ENCODE data around the gene RAB40C.

The RAB40C gene

DNA sequence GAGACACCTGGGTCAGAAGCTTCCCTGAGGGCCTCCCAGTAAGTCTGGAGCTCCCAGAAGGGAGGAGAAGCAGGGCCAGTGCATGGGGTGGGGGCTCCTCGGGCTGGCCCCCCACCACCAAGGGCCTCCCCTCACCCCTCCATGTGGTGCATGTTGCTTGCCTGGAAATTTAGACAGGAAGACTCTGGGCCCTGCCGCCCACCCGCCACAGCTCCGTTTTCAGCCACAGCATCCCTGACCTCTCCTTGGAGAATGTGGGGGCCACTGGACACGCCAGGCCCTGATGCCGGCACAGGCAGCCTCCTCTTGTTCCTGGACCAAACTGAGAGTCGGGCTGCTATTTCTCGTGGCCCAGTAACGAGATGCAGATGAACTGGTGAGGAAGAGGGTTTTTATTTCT lies 49.0 kb downstream of the RAB40C start:
- Mint-ChIP-seq H3K4me1 (ENCODE audit: low read depth) (peaks cover 10% of the 10 kb centered on the region), H3K36me3 (ENCODE audit: low read depth) (peaks cover 2% of the 10 kb centered on the region), H3K27ac (no peak overlapping the region), H3K9me3 (no peaks in the 10 kb centered on the region), H3K27me3 (ENCODE audit: low read depth) (no peaks in the 10 kb centered on the region), H3K4me3 (no peak overlapping the region)
- DNase-seq (ENCODE audit: low spot score) = no peak

DNA sequence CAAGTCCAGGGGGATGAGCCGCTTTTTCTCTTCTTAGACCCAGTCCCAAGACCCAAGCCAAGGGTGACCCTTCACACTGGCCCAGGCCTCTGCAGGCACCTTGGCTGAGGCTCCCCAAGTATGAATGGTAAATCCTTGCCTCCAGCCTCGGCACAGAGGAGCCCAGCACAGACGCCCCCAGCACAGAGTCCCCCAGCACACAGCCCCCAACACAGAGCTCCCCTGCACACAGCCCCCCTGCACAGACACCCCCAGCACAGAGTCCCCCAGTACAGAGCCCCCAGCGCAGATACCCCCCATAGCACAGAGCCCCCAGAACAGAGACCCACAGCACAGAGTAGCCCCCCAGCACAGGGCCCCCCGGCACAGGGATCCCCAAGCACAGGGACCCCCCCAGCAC lies 50.7 kb downstream of the RAB40C start:
- peaks cover 15% of the 10 kb centered on the region for H3K4me1 Mint-ChIP-seq (ENCODE audit: low read depth)
- DNase-seq (ENCODE audit: low spot score) = no peak
- H3K4me3 Mint-ChIP-seq = peak overlapping the region; percentile 69
- no peaks in the 10 kb centered on the region for H3K27me3 Mint-ChIP-seq (ENCODE audit: low read depth)
- peak overlapping the region; percentile 60 for H3K27ac Mint-ChIP-seq
- H3K9me3 Mint-ChIP-seq = no peaks in the 10 kb centered on the region
- H3K36me3 Mint-ChIP-seq (ENCODE audit: low read depth) = peaks cover 2% of the 10 kb centered on the region

GRCh38 chr16:641326-642188 lies 51.7 kb downstream of the RAB40C start, which contains the start of gene MCRIP2:
MCRIP2 (plus strand) TSS chr16:641828; CDS start chr16:641992, 164 bp downstream.
- Mint-ChIP-seq H3K27ac (peak within 1 kb of the TSS; percentile 60), H3K9me3 (no peaks in the 10 kb centered on the region), H3K4me3 (peak within 1 kb of the TSS; percentile 75), H3K36me3 (ENCODE audit: low read depth) (peaks cover 2% of the 10 kb centered on the region), H3K4me1 (ENCODE audit: low read depth) (peaks cover 12% of the 10 kb centered on the region), H3K27me3 (ENCODE audit: low read depth) (no peaks in the 10 kb centered on the region)
- DNase-seq (ENCODE audit: low spot score) = peak; percentile 89

DNA sequence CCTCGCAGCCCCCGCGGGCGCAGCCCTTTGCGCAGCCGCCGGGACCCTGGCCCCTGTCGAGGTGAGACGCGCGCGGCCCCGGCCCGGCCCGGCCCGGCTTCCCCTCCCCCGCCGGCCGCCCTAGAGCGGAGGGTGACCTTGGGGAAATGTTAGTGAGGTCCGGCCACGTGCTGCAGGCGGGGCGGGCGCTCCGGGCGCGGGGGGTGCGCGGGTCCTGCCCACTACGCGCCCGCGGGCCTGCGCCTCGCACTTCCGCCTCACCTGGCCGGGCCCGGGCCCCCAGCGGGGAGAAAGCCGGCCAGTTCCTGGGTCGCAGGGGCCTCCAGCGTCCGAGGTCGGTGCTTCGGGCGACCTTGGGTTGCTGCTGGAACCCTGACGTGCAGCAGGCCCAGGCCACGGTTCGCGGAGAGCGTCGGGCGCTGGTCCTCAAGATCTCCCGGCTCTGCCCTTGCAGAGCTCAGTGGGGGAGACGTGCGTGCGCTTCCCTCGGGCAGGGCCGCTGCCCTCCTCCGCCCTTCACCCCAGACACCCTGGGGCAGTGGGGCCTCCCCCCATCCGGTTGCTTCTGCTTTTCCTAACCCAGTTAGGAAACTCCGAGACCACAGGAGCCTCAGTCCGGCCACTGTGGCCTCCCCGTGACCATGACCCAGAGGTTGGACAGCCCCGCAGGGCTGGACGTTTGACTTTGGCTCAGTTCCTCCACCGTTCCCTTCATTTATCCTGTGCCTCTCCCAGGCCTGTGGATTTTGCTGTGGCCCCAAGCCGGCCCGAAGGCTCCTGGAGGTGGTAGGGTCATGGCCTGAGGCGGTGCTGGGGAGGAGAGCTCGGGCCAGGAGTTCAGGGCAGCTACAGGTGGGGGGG lies 52.6 kb downstream of the RAB40C start:
- peak overlapping the region; percentile 41 for H3K27ac Mint-ChIP-seq
- DNase-seq (ENCODE audit: low spot score) = peak; percentile 44
- no peaks in the 10 kb centered on the region for H3K9me3 Mint-ChIP-seq

DNA sequence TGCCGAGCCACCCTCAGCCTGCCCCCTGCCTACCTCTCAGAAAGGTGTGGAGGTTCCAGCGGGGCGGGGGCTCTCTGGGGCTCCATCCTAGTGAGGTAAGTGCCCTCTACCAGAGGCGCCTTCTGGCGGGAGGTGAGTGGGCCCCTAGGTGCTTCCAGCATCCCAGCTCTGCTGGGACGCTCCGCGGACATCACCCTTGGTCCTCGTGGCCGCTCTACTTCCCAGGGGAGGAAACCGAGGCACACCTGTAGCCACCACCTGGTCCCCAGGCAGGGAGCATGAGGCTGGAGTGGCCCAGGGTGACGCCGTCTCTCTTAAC lies 53.1 kb downstream of the RAB40C start:
- Mint-ChIP-seq H3K4me1 (ENCODE audit: low read depth) (peaks cover 9% of the 10 kb centered on the region), H3K27me3 (ENCODE audit: low read depth) (no peaks in the 10 kb centered on the region), H3K4me3 (peak overlapping the region; percentile 75), H3K9me3 (no peaks in the 10 kb centered on the region), H3K27ac (peak overlapping the region; percentile 41), H3K36me3 (ENCODE audit: low read depth) (no peaks in the 10 kb centered on the region)
- DNase-seq (ENCODE audit: low spot score) = no peak

More for the DNA sequence above, 52.6 kb downstream of the RAB40C start:
- peaks cover 9% of the 10 kb centered on the region for H3K4me1 Mint-ChIP-seq (ENCODE audit: low read depth)
- no peaks in the 10 kb centered on the region for H3K36me3 Mint-ChIP-seq (ENCODE audit: low read depth)
- peak overlapping the region; percentile 75 for H3K4me3 Mint-ChIP-seq
- no peaks in the 10 kb centered on the region for H3K27me3 Mint-ChIP-seq (ENCODE audit: low read depth)

DNA sequence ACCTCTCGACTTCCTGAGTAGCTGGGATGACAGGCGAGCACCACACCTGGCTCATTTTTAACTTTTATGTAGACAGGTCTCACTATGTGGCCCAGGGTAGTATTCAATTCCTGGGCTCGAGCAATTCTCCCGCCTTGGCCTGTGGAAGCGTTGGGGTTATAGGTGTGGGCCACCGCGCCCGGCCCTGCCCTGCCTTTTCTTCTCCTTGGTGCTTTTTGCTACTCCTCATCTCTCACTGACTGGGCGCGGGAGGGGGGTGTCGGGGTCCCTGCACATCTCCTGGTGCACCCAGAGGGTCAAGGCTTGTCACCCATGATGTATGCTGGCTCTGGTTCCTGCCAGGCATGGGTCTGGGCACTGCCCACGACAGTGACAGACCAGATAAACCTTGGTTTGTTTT lies 54.7 kb downstream of the RAB40C start:
- no peaks in the 10 kb centered on the region for H3K9me3 Mint-ChIP-seq

DNA sequence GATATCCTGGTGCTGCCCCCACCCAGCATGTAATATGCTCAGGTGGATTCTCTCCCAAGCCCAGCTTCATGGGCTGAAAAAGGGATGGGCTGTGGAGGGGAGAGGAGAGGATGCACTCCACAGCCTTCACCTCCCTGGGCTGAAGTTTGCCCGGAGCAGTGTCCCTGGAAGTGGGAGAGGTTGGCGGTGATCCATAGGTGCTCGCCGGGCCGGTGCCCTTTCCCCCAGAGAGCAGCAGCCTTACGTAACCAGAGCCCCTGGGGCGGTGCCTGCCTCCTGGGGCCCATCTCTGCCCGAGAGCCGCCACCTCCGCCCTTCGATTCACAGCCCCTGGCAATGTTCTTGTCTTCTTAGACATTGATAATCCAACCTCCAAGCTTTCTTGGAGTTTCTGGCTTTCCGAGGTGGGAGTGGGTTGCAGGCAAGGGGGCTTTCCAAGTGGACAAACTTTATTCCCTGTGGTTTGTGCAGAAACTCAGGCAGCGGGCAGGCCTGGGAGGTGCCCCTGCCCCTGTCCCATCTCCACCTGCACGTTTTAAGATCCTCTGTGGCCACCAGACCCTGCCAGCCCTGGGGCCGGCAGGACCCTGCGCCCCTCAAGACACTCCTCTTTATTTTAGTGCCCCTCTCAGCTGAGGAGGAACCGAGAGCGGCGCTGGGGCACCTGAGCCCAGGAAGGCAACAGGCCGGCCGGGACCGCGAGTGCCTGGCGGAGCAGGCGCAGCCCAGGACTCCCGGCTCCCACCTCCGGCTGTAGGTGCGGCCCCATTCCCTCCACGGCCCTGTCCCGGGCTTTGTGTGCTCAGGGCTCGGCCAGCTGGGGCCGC lies 56.2 kb downstream of the RAB40C start:
- DNase-seq (ENCODE audit: low spot score) = no peak
- H3K27ac Mint-ChIP-seq = no peak overlapping the region
- no peak overlapping the region for H3K4me3 Mint-ChIP-seq
- no peaks in the 10 kb centered on the region for H3K36me3 Mint-ChIP-seq (ENCODE audit: low read depth)
- no peaks in the 10 kb centered on the region for H3K9me3 Mint-ChIP-seq
- H3K27me3 Mint-ChIP-seq (ENCODE audit: low read depth) = no peaks in the 10 kb centered on the region
- peaks cover 9% of the 10 kb centered on the region for H3K4me1 Mint-ChIP-seq (ENCODE audit: low read depth)

More for the DNA sequence above, 54.7 kb downstream of the RAB40C start:
- H3K27me3 Mint-ChIP-seq (ENCODE audit: low read depth) = no peaks in the 10 kb centered on the region
- peak overlapping the region; percentile 21 for H3K27ac Mint-ChIP-seq
- peaks cover 9% of the 10 kb centered on the region for H3K4me1 Mint-ChIP-seq (ENCODE audit: low read depth)
- no peak for DNase-seq (ENCODE audit: low spot score)
- peak overlapping the region; percentile 55 for H3K4me3 Mint-ChIP-seq
- no peaks in the 10 kb centered on the region for H3K36me3 Mint-ChIP-seq (ENCODE audit: low read depth)

- Mint-ChIP-seq H3K27ac (no peak overlapping the region), H3K4me1 (ENCODE audit: low read depth) (peaks cover 9% of the 10 kb centered on the region), H3K9me3 (no peaks in the 10 kb centered on the region), H3K4me3 (no peak overlapping the region), H3K36me3 (ENCODE audit: low read depth) (no peaks in the 10 kb centered on the region), H3K27me3 (ENCODE audit: low read depth) (no peaks in the 10 kb centered on the region)
- DNase-seq (ENCODE audit: low spot score) = no peak
Measured at GRCh38 chr16:646679-647172, 56.9 kb downstream of the RAB40C start.

GRCh38 chr16:647173-647902 lies 57.5 kb downstream of the RAB40C start:
- H3K4me1 Mint-ChIP-seq (ENCODE audit: low read depth) = peaks cover 9% of the 10 kb centered on the region
- H3K27ac Mint-ChIP-seq = no peak overlapping the region
- no peaks in the 10 kb centered on the region for H3K27me3 Mint-ChIP-seq (ENCODE audit: low read depth)
- H3K36me3 Mint-ChIP-seq (ENCODE audit: low read depth) = no peaks in the 10 kb centered on the region
- no peaks in the 10 kb centered on the region for H3K9me3 Mint-ChIP-seq
- no peak for DNase-seq (ENCODE audit: low spot score)
- H3K4me3 Mint-ChIP-seq = no peak overlapping the region

DNA sequence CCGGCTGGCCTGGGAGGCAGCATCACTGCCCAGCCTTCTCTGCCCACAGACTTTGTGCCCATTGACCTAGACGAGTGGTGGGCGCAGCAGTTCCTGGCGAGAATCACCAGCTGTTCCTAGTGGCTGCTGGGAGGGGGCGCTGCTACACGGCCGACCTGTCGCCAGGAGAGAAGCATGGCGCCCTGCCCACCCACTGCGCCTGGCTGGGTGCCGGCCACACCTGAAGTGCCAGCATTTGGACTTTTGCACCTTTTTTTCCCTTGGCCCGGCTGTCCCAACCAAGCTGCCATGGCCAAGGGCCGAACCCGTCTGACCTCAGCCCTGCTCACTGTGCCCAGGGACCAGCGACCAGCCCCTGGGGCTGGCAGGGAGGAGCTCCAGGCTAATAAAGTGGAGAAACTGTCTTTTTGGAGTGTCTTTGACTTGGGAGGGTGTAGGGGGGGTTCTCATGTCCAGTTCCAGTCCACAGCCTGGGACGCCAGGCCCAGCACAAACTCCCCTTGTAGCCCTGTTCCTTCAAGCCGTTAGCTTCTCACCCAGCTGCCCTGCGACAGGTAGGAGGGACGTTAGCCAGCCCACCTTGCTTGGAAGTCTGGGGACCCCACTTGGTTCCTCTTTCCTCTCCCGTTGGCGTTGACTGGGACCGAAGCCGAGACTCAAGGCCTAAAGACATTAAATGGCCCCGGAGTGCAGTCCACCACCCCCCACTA lies 58.4 kb downstream of the RAB40C start:
- H3K4me1 Mint-ChIP-seq (ENCODE audit: low read depth) = peaks cover 9% of the 10 kb centered on the region
- no peaks in the 10 kb centered on the region for H3K9me3 Mint-ChIP-seq
- H3K27me3 Mint-ChIP-seq (ENCODE audit: low read depth) = no peaks in the 10 kb centered on the region
- peak overlapping the region; percentile 78 for H3K4me3 Mint-ChIP-seq
- H3K36me3 Mint-ChIP-seq (ENCODE audit: low read depth) = no peaks in the 10 kb centered on the region
- H3K27ac Mint-ChIP-seq = peak overlapping the region; percentile 69
- DNase-seq (ENCODE audit: low spot score) = peak; percentile 40

DNA sequence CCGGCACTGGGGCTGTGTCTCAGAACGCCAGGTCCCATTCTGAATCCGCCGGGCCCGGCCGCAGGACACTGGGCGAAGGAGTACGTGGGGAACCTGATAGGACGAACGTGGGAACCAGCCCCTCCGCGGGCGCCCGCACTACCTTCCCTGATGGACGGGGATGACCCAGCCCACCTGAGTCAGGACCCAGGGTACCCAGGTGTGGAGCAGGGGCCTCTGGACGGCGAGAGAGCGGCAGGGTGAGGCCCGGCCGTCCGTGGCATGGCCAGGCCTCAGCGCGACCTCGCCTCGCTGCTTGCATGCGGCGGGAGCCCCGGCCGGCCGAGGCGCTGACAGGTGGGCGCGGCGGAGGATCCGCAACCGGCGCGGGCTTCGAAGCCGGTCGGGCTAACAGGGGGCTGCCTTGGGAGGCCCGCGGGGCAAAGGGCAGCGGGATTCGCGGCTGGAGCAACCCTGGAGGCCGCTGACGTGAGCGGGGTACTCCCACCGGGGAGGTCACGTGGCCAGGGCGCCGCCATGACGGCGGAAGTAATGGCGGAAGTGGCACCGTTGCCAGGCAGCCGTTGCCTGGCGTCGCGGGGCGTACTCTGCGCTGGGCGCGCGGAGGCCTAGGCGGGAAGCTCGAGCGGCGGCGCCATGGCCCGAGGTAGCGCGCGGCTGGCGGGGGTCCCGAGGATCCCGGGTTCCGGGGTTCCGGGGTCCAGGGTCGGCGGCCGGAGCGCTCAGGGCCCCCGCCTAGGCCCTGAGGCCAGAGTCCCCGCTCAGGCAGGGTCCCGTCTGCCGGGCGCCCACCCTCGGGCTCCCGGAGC lies 59.1 kb downstream of the RAB40C start, which contains the start of gene WDR90:
WDR90 (plus strand) TSS at position 585 of the 809 bp plus-strand sequence; CDS start at position 637, 52 bp downstream.
- peak; percentile 93 for DNase-seq (ENCODE audit: low spot score)
- Mint-ChIP-seq H3K27me3 (ENCODE audit: low read depth) (no peaks in the 10 kb centered on the region), H3K4me1 (ENCODE audit: low read depth) (peaks cover 6% of the 10 kb centered on the region), H3K9me3 (no peaks in the 10 kb centered on the region), H3K36me3 (ENCODE audit: low read depth) (no peaks in the 10 kb centered on the region), H3K27ac (peak within 1 kb of the TSS; percentile 69), H3K4me3 (peak within 1 kb of the TSS; percentile 78)

DNA sequence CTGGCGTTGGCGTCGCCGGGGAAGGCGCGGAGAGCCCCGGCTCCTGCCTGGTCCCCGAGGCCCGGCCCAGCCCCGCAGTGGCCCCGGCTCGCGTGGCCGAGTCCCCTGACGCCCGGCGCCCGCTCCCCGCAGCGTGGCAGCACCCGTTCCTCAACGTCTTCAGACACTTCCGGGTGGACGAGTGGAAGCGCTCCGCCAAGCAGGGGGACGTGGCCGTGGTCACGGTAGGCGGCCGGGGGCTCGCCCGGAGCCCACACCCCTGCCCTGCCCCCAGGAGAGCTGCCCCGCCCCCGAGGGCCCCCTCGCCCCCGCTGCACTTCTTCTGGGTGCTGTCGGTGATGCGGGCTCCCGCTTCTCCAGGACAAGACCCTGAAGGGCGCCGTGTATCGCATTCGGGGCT lies 59.8 kb downstream of the RAB40C start:
- Mint-ChIP-seq H3K4me1 (ENCODE audit: low read depth) (peaks cover under 1% of the 10 kb centered on the region), H3K27ac (peak overlapping the region; percentile 43), H3K36me3 (ENCODE audit: low read depth) (no peaks in the 10 kb centered on the region), H3K9me3 (no peaks in the 10 kb centered on the region), H3K27me3 (ENCODE audit: low read depth) (no peaks in the 10 kb centered on the region), H3K4me3 (peak overlapping the region; percentile 77)
- no peak for DNase-seq (ENCODE audit: low spot score)
